ENCODE data around the gene EGR2.

GRCh38 chr10:62795762-62796161, 20.4 kb downstream of the EGR2 start:
- no peak for TF ChIP-seq CTCF (IDR thresholded peaks at IDR 0.05 in 4 of 5, conservative IDR thresholded peaks at IDR 0.05 in 1 of 5)
- no peak for TF ChIP-seq POLR2A (IDR thresholded peaks at IDR 0.05)

Measured in gastrocnemius medialis (tissue), 4 donors.